ENCODE results near the gene NKX1-1. TPM values are rescaled to one million over a fixed set of nuclear protein-coding genes. Genes with fewer than 3 reads are reported as not detected.

The NKX1-1 gene
- total and polyA plus RNA-seq, 2 experiments from 2014 or later, result not detected

- TF ChIP-seq EZH2 (IDR thresholded peaks at IDR 0.05; ENCODE audit: low read depth, unreplicated experiment) (no peak), CTCF (conservative IDR thresholded peaks at IDR 0.05; ENCODE audit: low read depth in 2 of 2) (no peak), JUNB (IDR thresholded peaks at IDR 0.05; ENCODE audit: unreplicated experiment) (no peak), ZNF331 (CRISPR knock-in tag; IDR thresholded peaks at IDR 0.05; ENCODE audit: low read depth) (no peak), NANOG (IDR thresholded peaks at IDR 0.05; ENCODE audit: borderline replicate concordance) (no peak), ETS1 (IDR thresholded peaks at IDR 0.05) (no peak), EZH2phosphoT487 (IDR thresholded peaks at IDR 0.05; ENCODE audit: unreplicated experiment) (no peak), REST (IDR thresholded peaks at IDR 0.05; ENCODE audit: unreplicated experiment) (no peak)
Measured at GRCh38 chr4:1363513-1363912, 42.7 kb downstream of the NKX1-1 start (continued).

GRCh38 chr4:1362521-1362920 is 43.7 kb downstream of the NKX1-1 start:
- H3K36me3 ChIP-seq (ENCODE audit: insufficient read depth), result no peaks in the 10 kb centered on the region
- H3K4me3 Mint-ChIP-seq, result no peak overlapping the region
- H3K4me2 ChIP-seq, result no peak overlapping the region

More at GRCh38 chr4:1362521-1362920, 43.7 kb downstream of the NKX1-1 start:
- H3K36me3 Mint-ChIP-seq (ENCODE audit: low read depth), result peaks cover 7% of the 10 kb centered on the region; the same call in 1 of the 3 replicates
- H3K9me3 Mint-ChIP-seq, result no peaks in the 10 kb centered on the region; the same call in 2 of the 3 replicates
- H3K27ac Mint-ChIP-seq, result no peak overlapping the region
- ATAC-seq, result no peak
- Histone ChIP-seq H3F3A (replicated peaks; ENCODE audit: low read depth) (no peaks in the 10 kb centered on the region), H3K79me2 (replicated peaks; ENCODE audit: insufficient read depth) (no peaks in the 10 kb centered on the region), H3K4me1 (ENCODE audit: insufficient read depth) (no peaks in the 10 kb centered on the region), H4K20me1 (replicated peaks; ENCODE audit: insufficient read depth) (no peaks in the 10 kb centered on the region), H2AFZ (no peak overlapping the region), H3K4me3 (no peak overlapping the region), H3K27me3 (ENCODE audit: insufficient read depth) (no peaks in the 10 kb centered on the region), H3K9me2 (ENCODE audit: insufficient read depth) (no peaks in the 10 kb centered on the region), H3K27ac (ENCODE audit: low read depth) (no peak overlapping the region)
- no peaks in the 10 kb centered on the region for H3K27me3 Mint-ChIP-seq (ENCODE audit: insufficient read depth, low read depth, poor library complexity)
- no peak for TF ChIP-seq ZNF331 (CRISPR knock-in tag; IDR thresholded peaks at IDR 0.05; ENCODE audit: low read depth)
- TF ChIP-seq EZH2 (IDR thresholded peaks at IDR 0.05; ENCODE audit: low read depth, unreplicated experiment), result no peak
- TF ChIP-seq POLR2AphosphoS5 (IDR thresholded peaks at IDR 0.05; ENCODE audit: low read depth), result no peak
- TF ChIP-seq ZNF462 (CRISPR knock-in tag; IDR thresholded peaks at IDR 0.05), result no peak
- TF ChIP-seq ETS1 (IDR thresholded peaks at IDR 0.05), result no peak
- peaks cover 3% of the 10 kb centered on the region; the same call in 2 of the 3 replicates for H3K4me1 Mint-ChIP-seq
- no peak for DNase-seq (ENCODE audit: low spot score)
